HEK293 (cell line): Measurements from ENCODE around the gene USP5.

Experiments used
- CTCF ChIA-PET: fragments of 350-600 bp; formaldehyde crosslinking; extraction: SDS; loops from one replicate; lab custom pipeline; 2021; ENCODE audit warnings: antibody characterized with exemption; lab: Yijun Ruan, JAX
- POLR2A ChIA-PET: fragments of 300-600 bp; formaldehyde crosslinking; extraction: SDS; loops from one replicate; lab custom pipeline; 2020; ENCODE audit warnings: antibody characterized with exemption, inconsistent platforms; lab: Yijun Ruan, JAX
- H3K27ac ChIP-seq: fragments of 200-500 bp; sonication (Bioruptor generic); 2 replicates; pipeline ENCODE4 v1.5.1; 2014; ENCODE audit warnings: low read depth, low read length, control low read depth, inconsistent platforms; ENCODE audit errors: extremely low read depth
- H3K36me3 ChIP-seq, 2 experiments: fragments of 200-500 bp in 1 of 2; sonication (Bioruptor generic) in 1 of 2; 1 replicate in 1 of 2; 2 replicates in 1 of 2; pipeline ENCODE4 v1.5.1; 2014 to 2017; ENCODE audit warnings: inconsistent platforms in 2 of 2, low read length in 2 of 2; ENCODE audit not compliant: control insufficient read depth in 2 of 2, insufficient read depth in 1 of 2
- H3K4me1 ChIP-seq: fragments of 200-500 bp; sonication (Bioruptor generic); 2 replicates; pipeline ENCODE4 v1.5.1; 2014; ENCODE audit warnings: mild to moderate bottlenecking, low read length, inconsistent platforms; ENCODE audit not compliant: control insufficient read depth, insufficient read depth
- H3K4me3 ChIP-seq: 2 replicates; pipeline ENCODE4 v1.5.1; 2011; ENCODE audit warnings: low read depth, mild to moderate bottlenecking, control low read depth, low read length, moderate library complexity
- H3K9me3 ChIP-seq: fragments of 200-500 bp; sonication (Bioruptor generic); 2 replicates; pipeline ENCODE4 v1.5.1; 2014; ENCODE audit warnings: low read depth, low read length, inconsistent platforms; ENCODE audit not compliant: control insufficient read depth, insufficient read depth
- EGR2 ChIP-seq: fragments of 450-650 bp; formaldehyde crosslinking; IDR thresholded peaks from 2 replicates; pipeline ENCODE4 v1.5.1; 2016; ENCODE audit warnings: low read depth, missing biosample characterization, missing genetic modification characterization
- GLI4 ChIP-seq: fragments of 450-650 bp; formaldehyde crosslinking; IDR thresholded peaks from 2 replicates; pipeline ENCODE4 v1.5.1; 2016; ENCODE audit warnings: missing biosample characterization, missing genetic modification characterization
- KLF1 ChIP-seq: fragments of 450-650 bp; formaldehyde crosslinking; IDR thresholded peaks from 2 replicates; pipeline ENCODE4 v1.5.1; 2016; ENCODE audit warnings: missing biosample characterization, missing genetic modification characterization
- KLF8 ChIP-seq: fragments of 450-650 bp; formaldehyde crosslinking; IDR thresholded peaks from 2 replicates; pipeline ENCODE4 v1.5.1; 2016; ENCODE audit warnings: missing biosample characterization, missing genetic modification characterization
- MYNN ChIP-seq: fragments of 450-650 bp; formaldehyde crosslinking; IDR thresholded peaks from 2 replicates; pipeline ENCODE4 v1.5.1; 2016; ENCODE audit warnings: missing biosample characterization, missing genetic modification characterization, borderline replicate concordance
- SALL2 ChIP-seq: fragments of 450-650 bp; formaldehyde crosslinking; IDR thresholded peaks from 2 replicates; pipeline ENCODE4 v1.5.0; 2017; ENCODE audit warnings: missing biosample characterization, mild to moderate bottlenecking, missing genetic modification characterization, borderline replicate concordance
- ZBTB1 ChIP-seq: fragments of 450-650 bp; formaldehyde crosslinking; IDR thresholded peaks from 2 replicates; pipeline ENCODE4 v1.5.1; 2016; ENCODE audit warnings: missing biosample characterization, missing genetic modification characterization
- ZBTB17 ChIP-seq: fragments of 450-650 bp; formaldehyde crosslinking; IDR thresholded peaks from 2 replicates; pipeline ENCODE4 v1.5.1; 2016; ENCODE audit warnings: missing biosample characterization, missing genetic modification characterization
- ZBTB21 ChIP-seq: fragments of 450-650 bp; formaldehyde crosslinking; IDR thresholded peaks from 2 replicates; pipeline ENCODE4 v1.5.1; 2017; ENCODE audit warnings: missing biosample characterization, missing genetic modification characterization
- ZBTB48 ChIP-seq: fragments of 450-650 bp; formaldehyde crosslinking; IDR thresholded peaks from 2 replicates; pipeline ENCODE4 v1.5.1; 2016; ENCODE audit warnings: missing biosample characterization, missing genetic modification characterization
- ZBTB7A ChIP-seq: fragments of 450-650 bp; formaldehyde crosslinking; IDR thresholded peaks from 2 replicates; pipeline ENCODE4 v1.5.1; 2016; ENCODE audit warnings: low read depth, missing biosample characterization, missing genetic modification characterization
- ZBTB8A ChIP-seq: fragments of 450-650 bp; formaldehyde crosslinking; IDR thresholded peaks from 2 replicates; pipeline ENCODE4 v1.5.1; 2016; ENCODE audit warnings: missing biosample characterization, missing genetic modification characterization
- ZEB2 ChIP-seq: fragments of 450-650 bp; formaldehyde crosslinking; IDR thresholded peaks from 2 replicates; pipeline ENCODE4 v1.5.1; 2016; ENCODE audit warnings: missing biosample characterization, missing genetic modification characterization
- ZFHX2 ChIP-seq: fragments of 450-650 bp; formaldehyde crosslinking; conservative IDR thresholded peaks from 2 replicates; pipeline ENCODE4 v1.5.1; 2016; ENCODE audit warnings: missing biosample characterization, missing genetic modification characterization
- ZIC2 ChIP-seq: fragments of 450-650 bp; formaldehyde crosslinking; IDR thresholded peaks from 2 replicates; pipeline ENCODE4 v1.5.1; 2016; ENCODE audit warnings: missing biosample characterization, missing genetic modification characterization
- ZNF140 ChIP-seq: fragments of 450-650 bp; formaldehyde crosslinking; IDR thresholded peaks from 2 replicates; pipeline ENCODE4 v1.5.1; 2016; ENCODE audit warnings: missing biosample characterization, missing genetic modification characterization
- ZNF335 ChIP-seq: fragments of 450-650 bp; formaldehyde crosslinking; conservative IDR thresholded peaks from 2 replicates; pipeline ENCODE4 v1.5.1; 2016; ENCODE audit warnings: missing biosample characterization, missing genetic modification characterization
- ZNF341 ChIP-seq: fragments of 450-650 bp; formaldehyde crosslinking; IDR thresholded peaks from 2 replicates; pipeline ENCODE4; 2016; ENCODE audit warnings: low read depth, missing biosample characterization, missing genetic modification characterization
- ZNF354C ChIP-seq: fragments of 450-650 bp; formaldehyde crosslinking; IDR thresholded peaks from 2 replicates; pipeline ENCODE4 v1.5.1; 2016; ENCODE audit warnings: missing biosample characterization, missing genetic modification characterization, low read depth, borderline replicate concordance
- ZNF433 ChIP-seq: fragments of 450-650 bp; formaldehyde crosslinking; IDR thresholded peaks from 2 replicates; pipeline ENCODE4 v1.5.1; 2016; ENCODE audit warnings: missing biosample characterization, missing genetic modification characterization, low read depth
- ZNF600 ChIP-seq: fragments of 450-650 bp; formaldehyde crosslinking; IDR thresholded peaks from 2 replicates; pipeline ENCODE4 v1.5.1; 2016; ENCODE audit warnings: missing biosample characterization, missing genetic modification characterization
- TF ChIP-seq, protein P1 (sequence below): fragments of 450-650 bp; formaldehyde crosslinking; IDR thresholded peaks from 2 replicates; pipeline ENCODE4 v1.5.1; 2017; ENCODE audit warnings: missing biosample characterization, missing genetic modification characterization
- TF ChIP-seq, protein P2 (sequence below): fragments of 450-650 bp; formaldehyde crosslinking; IDR thresholded peaks from 2 replicates; pipeline ENCODE4 v1.5.1; 2016; ENCODE audit warnings: missing biosample characterization, missing genetic modification characterization
- TF ChIP-seq, protein P3 (sequence below): fragments of 450-650 bp; formaldehyde crosslinking; IDR thresholded peaks from 2 replicates; pipeline ENCODE4 v1.5.1; 2016; ENCODE audit warnings: missing biosample characterization, missing genetic modification characterization
- TF ChIP-seq, protein P4 (sequence below): fragments of 450-650 bp; formaldehyde crosslinking; IDR thresholded peaks from 2 replicates; pipeline ENCODE4 v1.5.1; 2016; ENCODE audit warnings: missing biosample characterization, missing genetic modification characterization

USP5 gene

DNA sequence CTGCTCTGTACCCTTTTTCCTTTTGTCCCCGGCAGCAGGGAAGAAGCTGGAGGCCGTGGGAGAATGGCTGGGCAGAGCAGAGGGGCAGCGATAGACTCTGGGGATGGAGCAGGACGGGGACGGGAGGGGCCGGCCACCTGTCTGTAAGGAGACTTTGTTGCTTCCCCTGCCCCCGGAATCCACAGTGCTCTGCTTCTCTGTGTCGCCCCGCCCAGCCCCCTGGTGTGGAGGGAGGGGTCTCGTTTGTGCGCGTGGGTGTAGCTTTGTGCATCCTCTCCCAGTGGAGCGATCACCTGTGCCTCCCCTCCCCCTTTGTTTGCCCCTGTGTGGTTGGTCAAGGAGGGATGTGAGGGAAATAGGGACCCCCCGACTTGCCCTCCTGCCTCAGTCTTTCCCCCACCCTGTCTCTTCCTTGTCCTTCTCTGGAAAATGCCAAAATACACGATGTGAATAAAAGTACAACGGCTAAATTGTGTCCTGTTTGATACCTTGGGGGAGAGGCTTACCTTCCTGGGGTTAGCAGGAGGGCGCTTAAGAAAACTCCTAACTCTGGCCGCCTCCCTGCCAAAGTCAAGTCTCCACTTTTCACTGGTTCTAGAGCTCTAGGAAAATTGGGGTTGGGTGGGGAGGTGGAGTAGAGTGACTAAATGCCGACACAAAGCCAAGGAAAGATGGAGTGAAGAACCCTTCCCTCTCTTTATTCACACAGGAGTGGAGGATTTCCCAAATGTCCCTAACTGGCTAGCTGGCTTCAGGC lies 14.4 kb downstream of the USP5 start (continued):
- TF ChIP-seq, protein P1, sequence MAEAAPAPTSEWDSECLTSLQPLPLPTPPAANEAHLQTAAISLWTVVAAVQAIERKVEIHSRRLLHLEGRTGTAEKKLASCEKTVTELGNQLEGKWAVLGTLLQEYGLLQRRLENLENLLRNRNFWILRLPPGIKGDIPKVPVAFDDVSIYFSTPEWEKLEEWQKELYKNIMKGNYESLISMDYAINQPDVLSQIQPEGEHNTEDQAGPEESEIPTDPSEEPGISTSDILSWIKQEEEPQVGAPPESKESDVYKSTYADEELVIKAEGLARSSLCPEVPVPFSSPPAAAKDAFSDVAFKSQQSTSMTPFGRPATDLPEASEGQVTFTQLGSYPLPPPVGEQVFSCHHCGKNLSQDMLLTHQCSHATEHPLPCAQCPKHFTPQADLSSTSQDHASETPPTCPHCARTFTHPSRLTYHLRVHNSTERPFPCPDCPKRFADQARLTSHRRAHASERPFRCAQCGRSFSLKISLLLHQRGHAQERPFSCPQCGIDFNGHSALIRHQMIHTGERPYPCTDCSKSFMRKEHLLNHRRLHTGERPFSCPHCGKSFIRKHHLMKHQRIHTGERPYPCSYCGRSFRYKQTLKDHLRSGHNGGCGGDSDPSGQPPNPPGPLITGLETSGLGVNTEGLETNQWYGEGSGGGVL (tag by site-specific recombination): no peak

DNA sequence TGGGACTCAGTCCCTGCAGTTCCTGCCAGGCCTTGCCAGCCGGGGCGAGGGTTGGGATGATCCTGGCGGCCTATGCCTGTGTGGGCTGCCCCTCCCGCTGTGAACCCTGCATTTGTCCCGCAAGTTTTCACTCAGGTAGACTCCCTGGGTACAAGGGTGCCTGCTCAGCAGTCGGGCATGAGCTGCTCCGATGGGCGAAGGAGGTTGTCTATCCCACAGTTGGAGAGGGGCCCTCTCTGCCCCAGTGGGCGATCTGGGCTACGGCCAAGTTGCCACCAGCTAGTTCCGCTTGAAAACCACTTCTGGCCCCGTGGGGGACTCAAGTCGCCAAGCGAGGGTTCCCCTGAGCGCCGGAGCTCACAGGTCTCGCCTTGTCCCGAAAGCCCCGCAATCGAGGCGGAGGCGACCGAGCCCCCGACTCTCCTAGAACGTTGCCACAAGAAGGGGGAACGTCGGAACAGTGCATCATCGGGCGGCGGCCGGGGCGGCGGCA lies 15.0 kb downstream of the USP5 start:
- CTCF ChIA-PET: interaction anchor here (0.9 to 1.5 kb wide), 6 partner anchors 16 to 114 kb away, joined by 3 to 6 read pairs (median 3); partner anchors contain the start of genes CDCA3 and MLF2
- Histone ChIP-seq H3K27ac (no peak overlapping the region), H3K36me3 (peaks cover 11 to 79% of the 10 kb centered on the region in 2 experiments)
- TF ChIP-seq ZBTB8A (tag by site-specific recombination) (peak; percentile 84), ZNF341 (tag by site-specific recombination) (peak; percentile 69), ZNF354C (no peak), GLI4 (tag by site-specific recombination) (0 out of 2 replicates have a peak, but pooled peaks have one; percentile 24), KLF8 (tag by site-specific recombination) (no peak; the same call in 1 of the 2 replicates), EGR2 (tag by site-specific recombination) (peak; percentile 56), ZBTB48 (tag by site-specific recombination) (peak; percentile 81), MYNN (tag by site-specific recombination) (no peak), ZBTB7A (peak; percentile 73; the same call in 1 of the 2 replicates), ZBTB21 (tag by site-specific recombination) (peak; percentile 18; the same call in 1 of the 2 replicates), KLF1 (tag by site-specific recombination) (0 out of 2 replicates have a peak, but pooled peaks have one; percentile 12), ZBTB17 (tag by site-specific recombination) (peak; percentile 45), ZFHX2 (tag by site-specific recombination) (peak; percentile 71), ZNF600 (tag by site-specific recombination) (peak; percentile 48), ZNF335 (tag by site-specific recombination) (peak; percentile 92), ZEB2 (0 out of 2 replicates have a peak, but pooled peaks have one; percentile 57), ZNF140 (tag by site-specific recombination) (no peak), ZBTB1 (tag by site-specific recombination) (no peak), SALL2 (tag by site-specific recombination) (no peak), ZIC2 (tag by site-specific recombination) (peak; percentile 90), ZNF433 (tag by site-specific recombination) (no peak)
- TF ChIP-seq, protein P2, sequence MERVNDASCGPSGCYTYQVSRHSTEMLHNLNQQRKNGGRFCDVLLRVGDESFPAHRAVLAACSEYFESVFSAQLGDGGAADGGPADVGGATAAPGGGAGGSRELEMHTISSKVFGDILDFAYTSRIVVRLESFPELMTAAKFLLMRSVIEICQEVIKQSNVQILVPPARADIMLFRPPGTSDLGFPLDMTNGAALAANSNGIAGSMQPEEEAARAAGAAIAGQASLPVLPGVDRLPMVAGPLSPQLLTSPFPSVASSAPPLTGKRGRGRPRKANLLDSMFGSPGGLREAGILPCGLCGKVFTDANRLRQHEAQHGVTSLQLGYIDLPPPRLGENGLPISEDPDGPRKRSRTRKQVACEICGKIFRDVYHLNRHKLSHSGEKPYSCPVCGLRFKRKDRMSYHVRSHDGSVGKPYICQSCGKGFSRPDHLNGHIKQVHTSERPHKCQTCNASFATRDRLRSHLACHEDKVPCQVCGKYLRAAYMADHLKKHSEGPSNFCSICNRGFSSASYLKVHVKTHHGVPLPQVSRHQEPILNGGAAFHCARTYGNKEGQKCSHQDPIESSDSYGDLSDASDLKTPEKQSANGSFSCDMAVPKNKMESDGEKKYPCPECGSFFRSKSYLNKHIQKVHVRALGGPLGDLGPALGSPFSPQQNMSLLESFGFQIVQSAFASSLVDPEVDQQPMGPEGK: peak; percentile 83
- TF ChIP-seq, protein P3, sequence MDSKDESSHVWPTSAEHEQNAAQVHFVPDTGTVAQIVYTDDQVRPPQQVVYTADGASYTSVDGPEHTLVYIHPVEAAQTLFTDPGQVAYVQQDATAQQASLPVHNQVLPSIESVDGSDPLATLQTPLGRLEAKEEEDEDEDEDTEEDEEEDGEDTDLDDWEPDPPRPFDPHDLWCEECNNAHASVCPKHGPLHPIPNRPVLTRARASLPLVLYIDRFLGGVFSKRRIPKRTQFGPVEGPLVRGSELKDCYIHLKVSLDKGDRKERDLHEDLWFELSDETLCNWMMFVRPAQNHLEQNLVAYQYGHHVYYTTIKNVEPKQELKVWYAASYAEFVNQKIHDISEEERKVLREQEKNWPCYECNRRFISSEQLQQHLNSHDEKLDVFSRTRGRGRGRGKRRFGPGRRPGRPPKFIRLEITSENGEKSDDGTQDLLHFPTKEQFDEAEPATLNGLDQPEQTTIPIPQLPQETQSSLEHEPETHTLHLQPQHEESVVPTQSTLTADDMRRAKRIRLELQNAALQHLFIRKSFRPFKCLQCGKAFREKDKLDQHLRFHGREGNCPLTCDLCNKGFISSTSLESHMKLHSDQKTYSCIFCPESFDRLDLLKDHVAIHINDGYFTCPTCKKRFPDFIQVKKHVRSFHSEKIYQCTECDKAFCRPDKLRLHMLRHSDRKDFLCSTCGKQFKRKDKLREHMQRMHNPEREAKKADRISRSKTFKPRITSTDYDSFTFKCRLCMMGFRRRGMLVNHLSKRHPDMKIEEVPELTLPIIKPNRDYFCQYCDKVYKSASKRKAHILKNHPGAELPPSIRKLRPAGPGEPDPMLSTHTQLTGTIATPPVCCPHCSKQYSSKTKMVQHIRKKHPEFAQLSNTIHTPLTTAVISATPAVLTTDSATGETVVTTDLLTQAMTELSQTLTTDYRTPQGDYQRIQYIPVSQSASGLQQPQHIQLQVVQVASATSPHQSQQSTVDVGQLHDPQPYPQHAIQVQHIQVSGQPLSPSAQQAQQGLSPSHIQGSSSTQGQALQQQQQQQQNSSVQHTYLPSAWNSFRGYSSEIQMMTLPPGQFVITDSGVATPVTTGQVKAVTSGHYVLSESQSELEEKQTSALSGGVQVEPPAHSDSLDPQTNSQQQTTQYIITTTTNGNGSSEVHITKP (tag by site-specific recombination): 0 out of 2 replicates have a peak, but pooled peaks have one; percentile 30
- TF ChIP-seq, protein P4, sequence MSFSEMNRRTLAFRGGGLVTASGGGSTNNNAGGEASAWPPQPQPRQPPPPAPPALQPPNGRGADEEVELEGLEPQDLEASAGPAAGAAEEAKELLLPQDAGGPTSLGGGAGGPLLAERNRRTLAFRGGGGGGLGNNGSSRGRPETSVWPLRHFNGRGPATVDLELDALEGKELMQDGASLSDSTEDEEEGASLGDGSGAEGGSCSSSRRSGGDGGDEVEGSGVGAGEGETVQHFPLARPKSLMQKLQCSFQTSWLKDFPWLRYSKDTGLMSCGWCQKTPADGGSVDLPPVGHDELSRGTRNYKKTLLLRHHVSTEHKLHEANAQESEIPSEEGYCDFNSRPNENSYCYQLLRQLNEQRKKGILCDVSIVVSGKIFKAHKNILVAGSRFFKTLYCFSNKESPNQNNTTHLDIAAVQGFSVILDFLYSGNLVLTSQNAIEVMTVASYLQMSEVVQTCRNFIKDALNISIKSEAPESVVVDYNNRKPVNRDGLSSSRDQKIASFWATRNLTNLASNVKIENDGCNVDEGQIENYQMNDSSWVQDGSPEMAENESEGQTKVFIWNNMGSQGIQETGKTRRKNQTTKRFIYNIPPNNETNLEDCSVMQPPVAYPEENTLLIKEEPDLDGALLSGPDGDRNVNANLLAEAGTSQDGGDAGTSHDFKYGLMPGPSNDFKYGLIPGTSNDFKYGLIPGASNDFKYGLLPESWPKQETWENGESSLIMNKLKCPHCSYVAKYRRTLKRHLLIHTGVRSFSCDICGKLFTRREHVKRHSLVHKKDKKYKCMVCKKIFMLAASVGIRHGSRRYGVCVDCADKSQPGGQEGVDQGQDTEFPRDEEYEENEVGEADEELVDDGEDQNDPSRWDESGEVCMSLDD (tag by site-specific recombination): peak; percentile 74

More for the DNA sequence above, 15.0 kb downstream of the USP5 start:
- POLR2A ChIA-PET: interaction anchor here (0.7 to 7.6 kb wide), 18 partner anchors 13 to 356 kb away, joined by 3 to 183 read pairs (median 8); partner anchors contain the start of genes C12orf57, CDCA3, COPS7A and LRRC23
- H3K4me3 ChIP-seq: peak overlapping the region; percentile 87
- peaks cover 6% of the 10 kb centered on the region for H3K4me1 ChIP-seq
- no peaks in the 10 kb centered on the region for H3K9me3 ChIP-seq
